ENCODE results near the gene PDZRN3. TPM values are rescaled to one million over a fixed set of nuclear protein-coding genes. Genes with fewer than 3 reads are reported as not detected.

The PDZRN3 gene
- total RNA-seq, 1 donor from 2014 or later = 21.9 TPM

DNA sequence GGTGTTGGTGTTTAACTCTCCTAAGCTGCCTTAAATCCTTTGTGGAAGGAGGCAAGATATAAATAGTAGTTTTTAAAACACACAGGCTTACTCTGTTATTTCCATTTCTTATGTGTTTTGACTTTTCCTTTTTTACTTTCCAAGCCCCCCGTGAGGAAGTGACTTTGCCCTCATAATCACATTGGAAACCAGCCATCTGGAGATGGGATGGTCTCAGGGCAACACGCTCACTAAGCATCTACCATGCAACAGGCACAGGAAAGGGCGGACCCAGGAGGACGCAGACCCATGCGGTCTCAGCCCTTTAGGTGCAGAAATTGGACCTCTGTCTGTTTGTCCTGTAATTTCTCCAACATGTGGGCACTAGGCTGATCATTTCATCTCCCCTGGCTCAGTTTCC, 115.7 kb downstream of the PDZRN3 start:
- H3K27me3 Mint-ChIP-seq (ENCODE audit: unreplicated experiment) = no peaks in the 10 kb centered on the region
- H3K9me3 Mint-ChIP-seq (ENCODE audit: unreplicated experiment) = no peaks in the 10 kb centered on the region
- no peak for DNase-seq
- H3K36me3 Mint-ChIP-seq (ENCODE audit: unreplicated experiment) = no peaks in the 10 kb centered on the region
- H3K4me3 Mint-ChIP-seq (ENCODE audit: unreplicated experiment) = no peak overlapping the region
- TF ChIP-seq CTCF (IDR thresholded peaks at IDR 0.05; ENCODE audit: partially characterized antibody, unreplicated experiment) = no peak
- H3K4me1 Mint-ChIP-seq (ENCODE audit: low read depth, unreplicated experiment) = peaks cover 51% of the 10 kb centered on the region
- peak overlapping the region; percentile 14 for H3K27ac Mint-ChIP-seq (ENCODE audit: unreplicated experiment)

DNA sequence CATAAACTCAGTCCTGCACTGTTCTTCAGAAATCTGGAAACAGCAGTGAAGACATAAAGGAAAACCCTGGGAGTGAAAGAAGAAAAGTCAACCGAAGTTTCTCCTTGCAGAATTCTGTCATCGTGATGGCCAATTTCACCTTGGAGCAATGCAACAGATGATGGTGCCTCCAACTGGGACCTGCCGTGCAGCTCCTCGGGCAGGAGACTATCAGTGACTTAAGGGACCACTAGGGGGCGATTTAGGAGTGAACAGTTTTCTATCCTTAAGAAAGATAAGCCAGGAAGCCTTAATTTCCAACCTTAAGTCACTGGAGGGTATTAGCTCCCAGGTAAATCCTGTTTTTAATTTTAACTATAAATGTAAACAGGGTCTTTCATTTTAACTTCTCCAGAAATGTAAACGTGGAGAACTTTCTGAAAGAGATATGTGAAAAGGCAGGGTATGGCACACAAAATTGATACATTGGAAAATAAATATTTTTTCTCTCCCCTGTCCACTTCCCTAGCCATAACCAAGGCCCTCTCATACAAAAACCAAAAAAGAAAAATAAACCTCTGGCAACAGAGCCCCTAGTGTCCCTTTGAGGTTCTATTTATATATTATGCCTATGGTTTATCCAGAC, 116.3 kb downstream of the PDZRN3 start:
- H3K36me3 Mint-ChIP-seq (ENCODE audit: unreplicated experiment) = no peaks in the 10 kb centered on the region
- H3K4me1 Mint-ChIP-seq (ENCODE audit: low read depth, unreplicated experiment) = peaks cover 48% of the 10 kb centered on the region
- no peaks in the 10 kb centered on the region for H3K27me3 Mint-ChIP-seq (ENCODE audit: unreplicated experiment)
- peak; percentile 91 for TF ChIP-seq CTCF (IDR thresholded peaks at IDR 0.05; ENCODE audit: partially characterized antibody, unreplicated experiment)
- H3K4me3 Mint-ChIP-seq (ENCODE audit: unreplicated experiment) = no peak overlapping the region
- peak; percentile 51 for DNase-seq
- H3K27ac Mint-ChIP-seq (ENCODE audit: unreplicated experiment) = no peak overlapping the region
- H3K9me3 Mint-ChIP-seq (ENCODE audit: unreplicated experiment) = no peaks in the 10 kb centered on the region

- DNase-seq = no peak
- peaks cover 33% of the 10 kb centered on the region for H3K4me1 Mint-ChIP-seq (ENCODE audit: low read depth, unreplicated experiment)
- no peak overlapping the region for H3K4me3 Mint-ChIP-seq (ENCODE audit: unreplicated experiment)
- no peaks in the 10 kb centered on the region for H3K9me3 Mint-ChIP-seq (ENCODE audit: unreplicated experiment)
- H3K27me3 Mint-ChIP-seq (ENCODE audit: unreplicated experiment) = no peaks in the 10 kb centered on the region
- TF ChIP-seq CTCF (IDR thresholded peaks at IDR 0.05; ENCODE audit: partially characterized antibody, unreplicated experiment) = no peak
- no peaks in the 10 kb centered on the region for H3K36me3 Mint-ChIP-seq (ENCODE audit: unreplicated experiment)
- H3K27ac Mint-ChIP-seq (ENCODE audit: unreplicated experiment) = no peak overlapping the region
Observed at GRCh38 chr3:73504852-73505251, 119.9 kb downstream of the PDZRN3 start.

DNA sequence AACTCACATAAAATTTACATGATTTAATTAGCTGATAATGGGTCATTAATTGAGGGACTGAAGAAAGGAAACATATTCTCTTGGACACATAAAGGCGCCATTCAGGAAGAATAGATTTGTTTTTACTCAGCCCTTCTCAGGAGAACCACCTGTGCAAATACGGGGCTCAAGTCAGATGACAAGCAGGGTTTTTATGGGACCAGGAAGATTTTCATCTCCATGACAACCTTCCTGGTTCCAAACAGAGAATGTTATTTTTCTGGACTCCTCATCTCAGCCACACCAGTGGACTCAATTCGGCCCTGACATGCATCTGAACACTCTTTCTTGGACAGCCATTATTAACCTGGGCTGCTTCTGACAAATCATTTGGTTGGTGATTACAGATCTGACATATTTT, 120.5 kb downstream of the PDZRN3 start:
- no peak for DNase-seq
- Mint-ChIP-seq H3K27ac (ENCODE audit: unreplicated experiment) (no peak overlapping the region), H3K9me3 (ENCODE audit: unreplicated experiment) (no peaks in the 10 kb centered on the region), H3K27me3 (ENCODE audit: unreplicated experiment) (no peaks in the 10 kb centered on the region), H3K4me3 (ENCODE audit: unreplicated experiment) (no peak overlapping the region), H3K4me1 (ENCODE audit: low read depth, unreplicated experiment) (peaks cover 28% of the 10 kb centered on the region), H3K36me3 (ENCODE audit: unreplicated experiment) (no peaks in the 10 kb centered on the region)
- TF ChIP-seq CTCF (IDR thresholded peaks at IDR 0.05; ENCODE audit: partially characterized antibody, unreplicated experiment) = no peak

- DNase-seq = no peak
- Mint-ChIP-seq H3K9me3 (ENCODE audit: unreplicated experiment) (no peaks in the 10 kb centered on the region), H3K27ac (ENCODE audit: unreplicated experiment) (peak overlapping the region; percentile 30), H3K4me1 (ENCODE audit: low read depth, unreplicated experiment) (peaks cover 24% of the 10 kb centered on the region), H3K4me3 (ENCODE audit: unreplicated experiment) (peak overlapping the region; percentile 31), H3K36me3 (ENCODE audit: unreplicated experiment) (no peaks in the 10 kb centered on the region), H3K27me3 (ENCODE audit: unreplicated experiment) (no peaks in the 10 kb centered on the region)
- TF ChIP-seq CTCF (IDR thresholded peaks at IDR 0.05; ENCODE audit: partially characterized antibody, unreplicated experiment) = no peak
Observed at GRCh38 chr3:73503781-73504180, 121.0 kb downstream of the PDZRN3 start.

Measured in glutamatergic neuron (in vitro differentiated cells).